ENCODE data around the gene MGLL. TPM values are rescaled to one million over a fixed set of nuclear protein-coding genes. Genes with fewer than 3 reads are reported as not detected.

The MGLL gene
- total and polyA plus RNA-seq, 9 of the 15 experiments (the other 6 are each of a cell fraction or from before 2014, with no cell fraction given): 0.12 to 0.32 (median 0.18) TPM; not detected in 6

GRCh38 chr3:127734181-127734720, 88.1 kb downstream of the MGLL start:
- Histone ChIP-seq H4K20me1 (replicated peaks; ENCODE audit: control insufficient read depth, insufficient read depth, low read length) (no peaks in the 10 kb centered on the region), H3K9me1 (ENCODE audit: control insufficient read depth, insufficient read depth, low read length) (no peaks in the 10 kb centered on the region), H3K4me1 (replicated peaks in 1 of 2; ENCODE audit: control insufficient read depth in 2 of 2, insufficient read depth in 2 of 2, low read length in 2 of 2) (peaks cover 24 to 29% of the 10 kb centered on the region in 2 experiments; a peak in 4 of 5 replicates), H3K9ac (ENCODE audit: insufficient read depth in 1 of 2, low read depth in 2 of 2, low read length in 2 of 2) (no peak overlapping the region), H3K4me2 (ENCODE audit: insufficient read depth, low read length) (no peak overlapping the region), H3K79me2 (ENCODE audit: control insufficient read depth, insufficient read depth, low read length) (no peaks in the 10 kb centered on the region), H2AFZ (ENCODE audit: low read depth, low read length) (no peak overlapping the region), H3K9me3 (replicated peaks; ENCODE audit: control insufficient read depth, insufficient read depth, low read depth, low read length) (no peaks in the 10 kb centered on the region), H3K27me3 (ENCODE audit: control insufficient read depth in 2 of 2, insufficient read depth in 2 of 2, low read length in 2 of 2) (peaks cover 0 to 10% of the 10 kb centered on the region in 2 experiments; a peak in 2 of 5 replicates), H3K36me3 (ENCODE audit: control insufficient read depth, insufficient read depth, low read length) (no peaks in the 10 kb centered on the region), H3K4me3 (no peak overlapping the region), H3K27ac (ENCODE audit: extremely low read depth, low read depth, low read length) (no peak overlapping the region)
- DNase-seq (ENCODE audit: extremely low read depth in 1 of 4, low spot score in 3 of 4) (no peak), ATAC-seq (no peak), FAIRE-seq (no peak)
- in situ Hi-C loops (cut with MboI): no loop called here
- intact Hi-C loops (cut with micrococcal nuclease): no loop called here
- WGBS (ENCODE audit: insufficient coverage, low coverage, missing lambda C conversion rate): 38% methylated on average over 9 of the region's 12 CpGs
- BruUV-seq (replicated peaks): no TSS peak
- ChIA-PET POLR2A (no interaction called here), CTCF (ENCODE audit: low intra/inter-chr PET ratio) (no interaction called here)
- TF ChIP-seq SNAPC5 (CRISPR knock-in tag; IDR thresholded peaks at IDR 0.05): no peak

- Histone ChIP-seq H3K4me1 (replicated peaks in 1 of 2; ENCODE audit: control insufficient read depth in 2 of 2, insufficient read depth in 2 of 2, low read length in 2 of 2) (peaks cover 24 to 34% of the 10 kb centered on the region in 2 experiments; a peak in 4 of 5 replicates), H3K79me2 (ENCODE audit: control insufficient read depth, insufficient read depth, low read length) (no peaks in the 10 kb centered on the region), H2AFZ (ENCODE audit: low read depth, low read length) (no peak overlapping the region), H3K36me3 (ENCODE audit: control insufficient read depth, insufficient read depth, low read length) (no peaks in the 10 kb centered on the region), H3K9me1 (ENCODE audit: control insufficient read depth, insufficient read depth, low read length) (no peaks in the 10 kb centered on the region), H3K4me2 (ENCODE audit: insufficient read depth, low read length) (no peak overlapping the region), H3K27me3 (ENCODE audit: control insufficient read depth in 2 of 2, insufficient read depth in 2 of 2, low read length in 2 of 2) (peaks cover 0 to 10% of the 10 kb centered on the region in 2 experiments; a peak in 2 of 5 replicates), H3K9me3 (replicated peaks; ENCODE audit: control insufficient read depth, insufficient read depth, low read depth, low read length) (no peaks in the 10 kb centered on the region), H3K4me3 (no peak overlapping the region), H3K9ac (ENCODE audit: insufficient read depth in 1 of 2, low read depth in 2 of 2, low read length in 2 of 2) (no peak overlapping the region), H4K20me1 (replicated peaks; ENCODE audit: control insufficient read depth, insufficient read depth, low read length) (no peaks in the 10 kb centered on the region), H3K27ac (ENCODE audit: extremely low read depth, low read depth, low read length) (no peak overlapping the region)
- POLR2A ChIA-PET: interaction anchor here (1.2 kb wide), 1 partner anchor 12 kb away, joined by 4 read pairs; no protein-coding TSS in a partner anchor
- intact Hi-C loops (cut with micrococcal nuclease): no loop called here
- in situ Hi-C loops (cut with MboI): no loop called here
- CTCF ChIA-PET (ENCODE audit: low intra/inter-chr PET ratio): no interaction called here
- BruUV-seq (replicated peaks): no TSS peak
- ATAC-seq: no peak
- no peak for FAIRE-seq
- 43% methylated on average over 10 of the region's 10 CpGs for WGBS (ENCODE audit: insufficient coverage, low coverage, missing lambda C conversion rate)
- no peak for DNase-seq (ENCODE audit: extremely low read depth in 1 of 4, low spot score in 3 of 4)
- TF ChIP-seq DACH1 (IDR thresholded peaks at IDR 0.05; ENCODE audit: partially characterized antibody) (no peak), SIN3B (IDR thresholded peaks at IDR 0.05; ENCODE audit: low read depth) (no peak), SREBF1 (IDR thresholded peaks at IDR 0.05; ENCODE audit: borderline replicate concordance, low read depth, low read length) (no peak), BACH1 (tag; IDR thresholded peaks at IDR 0.05) (no peak), FOXK1 (CRISPR knock-in tag; IDR thresholded peaks at IDR 0.05; ENCODE audit: borderline replicate concordance) (no peak), ZNF224 (CRISPR knock-in tag; IDR thresholded peaks at IDR 0.05) (no peak), ZNF518B (CRISPR knock-in tag; IDR thresholded peaks at IDR 0.05) (no peak), FOXP1 (CRISPR knock-in tag; IDR thresholded peaks at IDR 0.05) (no peak), TAF9B (IDR thresholded peaks at IDR 0.05; ENCODE audit: partially characterized antibody) (no peak), HMG20A (CRISPR knock-in tag; conservative IDR thresholded peaks at IDR 0.05) (no peak), HNRNPLL (IDR thresholded peaks at IDR 0.05; ENCODE audit: low read depth, low read length, poor library complexity, severe bottlenecking) (no peak)
Measured at GRCh38 chr3:127733781-127734180, 88.5 kb downstream of the MGLL start.
